K562 (cell line): ENCODE measurements around the gene HOXC12. TPM values are rescaled to one million over a fixed set of nuclear protein-coding genes. Genes with fewer than 3 reads are reported as not detected.

Experiments used
- CBX2 ChIP-seq: fragments of 200-600 bp; sonication (generic); IDR thresholded peaks from one replicate; pipeline ENCODE4 v1.6.1; 2012; ENCODE audit warnings: mild to moderate bottlenecking, low read length, inconsistent platforms; ENCODE audit not compliant: insufficient read depth, poor library complexity, severe bottlenecking
- FOXJ3 ChIP-seq: sonication (generic); formaldehyde crosslinking; IDR thresholded peaks from 2 replicates; pipeline ENCODE4 v1.4.0; 2020; ENCODE audit warnings: mild to moderate bottlenecking, missing genetic modification reagents
- MAZ ChIP-seq, 2 experiments: fragments of 450-650 bp in 1 of 2; sonication (generic) in 1 of 2; formaldehyde crosslinking; IDR thresholded peaks in 1 of 2; conservative IDR thresholded peaks in 1 of 2; 2 replicates each; pipeline versions ENCODE4 v1.4.0 to v1.5.0; 2020; ENCODE audit warnings: mild to moderate bottlenecking in 1 of 2, missing genetic modification reagents in 1 of 2
- NUFIP1 ChIP-seq: fragments of 450-650 bp; IDR thresholded peaks from 2 replicates; pipeline ENCODE4 v1.6.1; 2018; ENCODE audit not compliant: partially characterized antibody
- RNF2 ChIP-seq: sonication (generic); IDR thresholded peaks from 2 replicates; pipeline ENCODE4 v1.6.1; 2016
- SAFB ChIP-seq: fragments of 200-400 bp; formaldehyde crosslinking; IDR thresholded peaks from 2 replicates; pipeline ENCODE4 v1.6.1; 2017; ENCODE audit warnings: low read depth, low read length, borderline replicate concordance
- SMAD4 ChIP-seq: fragments of 250-450 bp; sonication (Bioruptor Pico); conservative IDR thresholded peaks from 2 replicates; pipeline ENCODE4 v1.8.0; 2021; ENCODE audit warnings: inconsistent platforms, mild to moderate bottlenecking, moderate library complexity
- polyA plus RNA-seq, 8 experiments: library from polyadenylated mRNA; depleted of rRNA in 4 of 8; stranded (reverse) in 5 of 8; unstranded in 3 of 8; fragments of >200 nt; fragmentation: Nextera tagmentation in 2 of 8; fragmentation: Illumina TruSeq in 1 of 8; extraction: Ambion mirVana in 2 of 8; extraction: Trizol in 1 of 8; gene quantifications; 2 replicates each; pipeline versions ENCODE4 v1.2.1 to v1.2.3, GENCODE V29; 2011 to 2014; ENCODE audit warnings: inconsistent platforms in 1 of 8, missing spikeins in 1 of 8
- total RNA-seq, 7 experiments: library from RNA; depleted of rRNA in 6 of 7; stranded (reverse); fragments of >200 nt in 6 of 7; fragmentation: Illumina TruSeq in 2 of 7; extraction: Trizol in 2 of 7; gene quantifications; 2 replicates each; pipeline versions ENCODE4 v1.2.1 to v1.2.3, GENCODE V29; 2011 to 2021; ENCODE audit warnings: low replicate concordance in 1 of 7
- TF ChIP-seq, protein P1 (sequence below): fragments of 450-650 bp; IDR thresholded peaks from 2 replicates; pipeline ENCODE4 v1.6.1; 2016; ENCODE audit warnings: mild to moderate bottlenecking, moderate library complexity
- TF ChIP-seq, protein P2 (sequence below): IDR thresholded peaks from 2 replicates; pipeline ENCODE4 v1.6.1; 2016; ENCODE audit warnings: missing genetic modification characterization, missing compliant biosample characterization
- TF ChIP-seq, protein P3 (sequence below): fragments of 250-450 bp; sonication (Bioruptor Pico); IDR thresholded peaks from 2 replicates; pipeline ENCODE4 v1.9.0; 2021; ENCODE audit warnings: mild to moderate bottlenecking

HOXC12 gene
- total and polyA plus RNA-seq, 9 of the 15 experiments (the other 6 are each of a cell fraction or from before 2014, with no cell fraction given): 0.04 to 0.36 (median 0.11) TPM; not detected in 1

DNA sequence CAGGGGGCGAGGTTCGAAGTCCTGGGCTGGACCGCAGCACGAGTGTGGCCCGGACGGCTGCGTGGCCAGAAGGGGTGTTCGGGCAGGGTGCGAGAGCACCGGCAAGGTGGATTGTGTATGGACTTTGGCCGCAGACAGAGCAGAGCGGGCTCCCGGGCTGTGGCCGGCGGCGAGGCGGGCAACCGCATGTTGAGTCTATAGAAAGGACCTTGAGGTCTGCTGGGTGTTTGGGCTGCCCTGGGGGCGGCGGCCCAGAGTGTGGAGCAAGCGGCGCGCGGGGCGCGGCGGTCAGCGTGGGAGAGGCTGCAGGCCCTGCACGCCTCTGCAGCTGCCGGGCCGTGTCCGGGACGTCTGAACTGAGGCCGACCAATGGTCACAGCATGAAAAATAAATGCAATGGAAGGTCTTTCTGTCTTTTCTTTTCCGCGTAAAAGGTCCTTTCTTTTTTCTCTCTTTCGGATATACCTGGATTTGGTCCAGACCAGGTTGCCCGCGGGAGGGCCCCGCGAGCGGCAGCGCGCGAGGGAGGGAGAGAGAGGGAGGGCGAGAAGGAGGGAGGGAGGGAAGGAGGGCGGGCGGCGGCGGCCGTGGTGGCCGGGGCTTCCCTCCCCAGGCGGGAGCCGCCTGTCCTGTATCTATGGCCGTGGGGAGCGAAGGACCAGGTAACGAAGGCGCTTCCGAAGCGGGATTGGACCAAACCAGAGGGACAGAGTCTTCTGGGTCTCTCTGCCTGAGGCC lies 39.7 kb downstream of the HOXC12 start (continued):
- TF ChIP-seq, protein P1, sequence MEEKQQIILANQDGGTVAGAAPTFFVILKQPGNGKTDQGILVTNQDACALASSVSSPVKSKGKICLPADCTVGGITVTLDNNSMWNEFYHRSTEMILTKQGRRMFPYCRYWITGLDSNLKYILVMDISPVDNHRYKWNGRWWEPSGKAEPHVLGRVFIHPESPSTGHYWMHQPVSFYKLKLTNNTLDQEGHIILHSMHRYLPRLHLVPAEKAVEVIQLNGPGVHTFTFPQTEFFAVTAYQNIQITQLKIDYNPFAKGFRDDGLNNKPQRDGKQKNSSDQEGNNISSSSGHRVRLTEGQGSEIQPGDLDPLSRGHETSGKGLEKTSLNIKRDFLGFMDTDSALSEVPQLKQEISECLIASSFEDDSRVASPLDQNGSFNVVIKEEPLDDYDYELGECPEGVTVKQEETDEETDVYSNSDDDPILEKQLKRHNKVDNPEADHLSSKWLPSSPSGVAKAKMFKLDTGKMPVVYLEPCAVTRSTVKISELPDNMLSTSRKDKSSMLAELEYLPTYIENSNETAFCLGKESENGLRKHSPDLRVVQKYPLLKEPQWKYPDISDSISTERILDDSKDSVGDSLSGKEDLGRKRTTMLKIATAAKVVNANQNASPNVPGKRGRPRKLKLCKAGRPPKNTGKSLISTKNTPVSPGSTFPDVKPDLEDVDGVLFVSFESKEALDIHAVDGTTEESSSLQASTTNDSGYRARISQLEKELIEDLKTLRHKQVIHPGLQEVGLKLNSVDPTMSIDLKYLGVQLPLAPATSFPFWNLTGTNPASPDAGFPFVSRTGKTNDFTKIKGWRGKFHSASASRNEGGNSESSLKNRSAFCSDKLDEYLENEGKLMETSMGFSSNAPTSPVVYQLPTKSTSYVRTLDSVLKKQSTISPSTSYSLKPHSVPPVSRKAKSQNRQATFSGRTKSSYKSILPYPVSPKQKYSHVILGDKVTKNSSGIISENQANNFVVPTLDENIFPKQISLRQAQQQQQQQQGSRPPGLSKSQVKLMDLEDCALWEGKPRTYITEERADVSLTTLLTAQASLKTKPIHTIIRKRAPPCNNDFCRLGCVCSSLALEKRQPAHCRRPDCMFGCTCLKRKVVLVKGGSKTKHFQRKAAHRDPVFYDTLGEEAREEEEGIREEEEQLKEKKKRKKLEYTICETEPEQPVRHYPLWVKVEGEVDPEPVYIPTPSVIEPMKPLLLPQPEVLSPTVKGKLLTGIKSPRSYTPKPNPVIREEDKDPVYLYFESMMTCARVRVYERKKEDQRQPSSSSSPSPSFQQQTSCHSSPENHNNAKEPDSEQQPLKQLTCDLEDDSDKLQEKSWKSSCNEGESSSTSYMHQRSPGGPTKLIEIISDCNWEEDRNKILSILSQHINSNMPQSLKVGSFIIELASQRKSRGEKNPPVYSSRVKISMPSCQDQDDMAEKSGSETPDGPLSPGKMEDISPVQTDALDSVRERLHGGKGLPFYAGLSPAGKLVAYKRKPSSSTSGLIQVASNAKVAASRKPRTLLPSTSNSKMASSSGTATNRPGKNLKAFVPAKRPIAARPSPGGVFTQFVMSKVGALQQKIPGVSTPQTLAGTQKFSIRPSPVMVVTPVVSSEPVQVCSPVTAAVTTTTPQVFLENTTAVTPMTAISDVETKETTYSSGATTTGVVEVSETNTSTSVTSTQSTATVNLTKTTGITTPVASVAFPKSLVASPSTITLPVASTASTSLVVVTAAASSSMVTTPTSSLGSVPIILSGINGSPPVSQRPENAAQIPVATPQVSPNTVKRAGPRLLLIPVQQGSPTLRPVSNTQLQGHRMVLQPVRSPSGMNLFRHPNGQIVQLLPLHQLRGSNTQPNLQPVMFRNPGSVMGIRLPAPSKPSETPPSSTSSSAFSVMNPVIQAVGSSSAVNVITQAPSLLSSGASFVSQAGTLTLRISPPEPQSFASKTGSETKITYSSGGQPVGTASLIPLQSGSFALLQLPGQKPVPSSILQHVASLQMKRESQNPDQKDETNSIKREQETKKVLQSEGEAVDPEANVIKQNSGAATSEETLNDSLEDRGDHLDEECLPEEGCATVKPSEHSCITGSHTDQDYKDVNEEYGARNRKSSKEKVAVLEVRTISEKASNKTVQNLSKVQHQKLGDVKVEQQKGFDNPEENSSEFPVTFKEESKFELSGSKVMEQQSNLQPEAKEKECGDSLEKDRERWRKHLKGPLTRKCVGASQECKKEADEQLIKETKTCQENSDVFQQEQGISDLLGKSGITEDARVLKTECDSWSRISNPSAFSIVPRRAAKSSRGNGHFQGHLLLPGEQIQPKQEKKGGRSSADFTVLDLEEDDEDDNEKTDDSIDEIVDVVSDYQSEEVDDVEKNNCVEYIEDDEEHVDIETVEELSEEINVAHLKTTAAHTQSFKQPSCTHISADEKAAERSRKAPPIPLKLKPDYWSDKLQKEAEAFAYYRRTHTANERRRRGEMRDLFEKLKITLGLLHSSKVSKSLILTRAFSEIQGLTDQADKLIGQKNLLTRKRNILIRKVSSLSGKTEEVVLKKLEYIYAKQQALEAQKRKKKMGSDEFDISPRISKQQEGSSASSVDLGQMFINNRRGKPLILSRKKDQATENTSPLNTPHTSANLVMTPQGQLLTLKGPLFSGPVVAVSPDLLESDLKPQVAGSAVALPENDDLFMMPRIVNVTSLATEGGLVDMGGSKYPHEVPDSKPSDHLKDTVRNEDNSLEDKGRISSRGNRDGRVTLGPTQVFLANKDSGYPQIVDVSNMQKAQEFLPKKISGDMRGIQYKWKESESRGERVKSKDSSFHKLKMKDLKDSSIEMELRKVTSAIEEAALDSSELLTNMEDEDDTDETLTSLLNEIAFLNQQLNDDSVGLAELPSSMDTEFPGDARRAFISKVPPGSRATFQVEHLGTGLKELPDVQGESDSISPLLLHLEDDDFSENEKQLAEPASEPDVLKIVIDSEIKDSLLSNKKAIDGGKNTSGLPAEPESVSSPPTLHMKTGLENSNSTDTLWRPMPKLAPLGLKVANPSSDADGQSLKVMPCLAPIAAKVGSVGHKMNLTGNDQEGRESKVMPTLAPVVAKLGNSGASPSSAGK: peak; percentile 7
- TF ChIP-seq CBX2 (no peak), SAFB (0 out of 2 replicates have a peak, but pooled peaks have one; percentile 23), FOXJ3 (CRISPR knock-in tag) (no peak), MAZ (CRISPR knock-in tag; conservative IDR thresholded peaks at IDR 0.05 in 1 of 2, IDR thresholded peaks at IDR 0.05 in 1 of 2) (peak; percentile 53 to 80), NUFIP1 (peak; percentile 80), SMAD4 (CRISPR knock-in tag) (0 out of 2 replicates have a peak, but pooled peaks have one; percentile 50), RNF2 (peak; percentile 39; the same call in 1 of the 2 replicates)
- TF ChIP-seq, protein P2, sequence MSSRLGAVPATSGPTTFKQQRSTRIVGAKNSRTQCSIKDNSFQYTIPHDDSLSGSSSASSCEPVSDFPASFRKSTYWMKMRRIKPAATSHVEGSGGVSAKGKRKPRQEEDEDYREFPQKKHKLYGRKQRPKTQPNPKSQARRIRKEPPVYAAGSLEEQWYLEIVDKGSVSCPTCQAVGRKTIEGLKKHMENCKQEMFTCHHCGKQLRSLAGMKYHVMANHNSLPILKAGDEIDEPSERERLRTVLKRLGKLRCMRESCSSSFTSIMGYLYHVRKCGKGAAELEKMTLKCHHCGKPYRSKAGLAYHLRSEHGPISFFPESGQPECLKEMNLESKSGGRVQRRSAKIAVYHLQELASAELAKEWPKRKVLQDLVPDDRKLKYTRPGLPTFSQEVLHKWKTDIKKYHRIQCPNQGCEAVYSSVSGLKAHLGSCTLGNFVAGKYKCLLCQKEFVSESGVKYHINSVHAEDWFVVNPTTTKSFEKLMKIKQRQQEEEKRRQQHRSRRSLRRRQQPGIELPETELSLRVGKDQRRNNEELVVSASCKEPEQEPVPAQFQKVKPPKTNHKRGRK (tag): peak; percentile 61
- TF ChIP-seq, protein P3, sequence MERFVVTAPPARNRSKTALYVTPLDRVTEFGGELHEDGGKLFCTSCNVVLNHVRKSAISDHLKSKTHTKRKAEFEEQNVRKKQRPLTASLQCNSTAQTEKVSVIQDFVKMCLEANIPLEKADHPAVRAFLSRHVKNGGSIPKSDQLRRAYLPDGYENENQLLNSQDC (CRISPR knock-in tag): peak; percentile 43; the same call in 1 of the 2 replicates
